HPDE6-E6E7 (cell line): ENCODE data around the gene DTNB.
"Not testable (repeated sequence)": the region's sequence is repeated elsewhere in the genome, so short reads cannot be mapped to it uniquely, and the experiment has no call there.

Source experiments
- DNase-seq: peaks from one replicate; pipeline ENCODE4 v3.0.0; 2011; ENCODE audit warnings: missing footprints; ENCODE audit errors: extremely low spot score

The DTNB gene

DNA sequence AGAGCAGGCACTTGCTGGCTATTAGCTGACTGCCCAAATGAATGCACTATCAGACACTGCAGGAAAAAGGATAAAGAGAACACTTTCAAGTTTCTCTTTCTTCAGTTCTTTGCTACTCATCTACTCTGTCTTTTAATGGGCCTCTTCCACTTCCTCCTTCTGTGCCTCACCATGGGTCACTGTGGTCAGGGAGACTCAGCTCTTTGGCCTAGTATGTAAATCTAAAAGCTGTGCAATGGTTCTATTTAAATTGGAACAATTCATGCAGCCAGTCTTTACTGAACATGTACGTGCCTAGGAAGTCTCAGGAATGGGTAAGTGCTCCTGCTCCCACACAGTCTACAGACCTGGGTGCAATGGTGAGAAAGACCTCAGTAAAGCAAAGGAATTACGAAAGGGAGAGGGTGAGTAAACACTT, 252.5 kb downstream of the DTNB start:
- no peak for DNase-seq

DNA sequence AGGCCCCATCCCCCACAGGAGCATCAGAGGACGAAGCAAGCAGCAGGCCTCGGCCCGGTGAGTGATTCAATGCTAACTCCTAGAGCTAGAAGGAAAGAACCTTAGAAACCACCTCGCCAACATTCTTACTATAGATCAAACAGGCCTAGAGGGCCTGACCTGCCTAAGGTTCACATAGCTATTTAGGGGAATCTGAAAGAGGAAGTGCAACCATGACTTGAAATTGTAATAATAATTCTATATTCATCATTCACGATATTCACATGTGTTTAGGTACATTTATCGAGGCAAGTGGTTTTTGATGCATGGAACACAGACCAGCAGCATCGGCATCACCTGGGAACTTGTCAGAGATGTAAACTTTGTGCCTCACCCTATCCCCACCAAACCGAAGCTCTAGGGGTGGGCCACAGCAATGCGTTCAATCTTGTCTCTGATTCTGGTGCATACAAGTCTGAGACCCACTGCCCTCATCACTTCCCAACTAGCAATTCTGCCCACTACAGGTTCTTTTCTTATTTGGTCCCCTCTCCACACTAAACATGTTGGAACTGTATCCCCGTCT, 253.6 kb downstream of the DTNB start:
- DNase-seq = no peak

DNA sequence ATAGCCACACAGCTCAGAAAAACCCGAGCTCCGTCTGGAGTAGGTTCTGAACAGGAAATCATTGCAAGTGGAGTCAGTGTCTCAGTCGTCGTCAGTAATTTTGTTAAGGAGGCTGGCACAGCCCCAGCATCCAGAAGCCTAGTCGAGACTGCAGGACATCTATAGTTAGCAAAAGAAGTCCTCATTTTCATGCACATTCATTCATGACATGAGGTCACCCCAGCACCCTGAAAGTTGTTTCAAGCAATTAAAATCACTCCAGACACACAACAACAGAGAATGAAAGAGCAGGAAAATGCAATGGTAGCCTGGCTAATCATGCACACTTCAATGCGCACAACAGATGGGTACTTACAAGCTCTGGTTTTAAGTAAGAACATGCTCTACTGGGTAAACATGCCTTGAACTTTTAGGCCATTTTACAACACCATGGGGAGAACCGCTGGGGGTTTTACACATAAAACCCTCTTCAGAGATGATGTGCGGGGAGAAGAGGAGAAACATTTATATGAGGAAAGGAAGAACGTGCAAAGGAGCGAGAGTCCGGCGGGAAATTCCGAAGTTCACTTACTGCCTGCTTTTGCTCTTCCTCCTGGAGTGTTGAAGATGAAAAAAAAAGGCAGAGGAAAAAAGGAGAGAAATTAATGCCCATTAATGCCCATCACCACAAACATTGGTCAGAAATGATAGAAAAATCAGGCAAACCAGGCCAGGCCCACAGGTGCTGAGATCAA, 254.3 kb downstream of the DTNB start:
- DNase-seq = no peak

DNA sequence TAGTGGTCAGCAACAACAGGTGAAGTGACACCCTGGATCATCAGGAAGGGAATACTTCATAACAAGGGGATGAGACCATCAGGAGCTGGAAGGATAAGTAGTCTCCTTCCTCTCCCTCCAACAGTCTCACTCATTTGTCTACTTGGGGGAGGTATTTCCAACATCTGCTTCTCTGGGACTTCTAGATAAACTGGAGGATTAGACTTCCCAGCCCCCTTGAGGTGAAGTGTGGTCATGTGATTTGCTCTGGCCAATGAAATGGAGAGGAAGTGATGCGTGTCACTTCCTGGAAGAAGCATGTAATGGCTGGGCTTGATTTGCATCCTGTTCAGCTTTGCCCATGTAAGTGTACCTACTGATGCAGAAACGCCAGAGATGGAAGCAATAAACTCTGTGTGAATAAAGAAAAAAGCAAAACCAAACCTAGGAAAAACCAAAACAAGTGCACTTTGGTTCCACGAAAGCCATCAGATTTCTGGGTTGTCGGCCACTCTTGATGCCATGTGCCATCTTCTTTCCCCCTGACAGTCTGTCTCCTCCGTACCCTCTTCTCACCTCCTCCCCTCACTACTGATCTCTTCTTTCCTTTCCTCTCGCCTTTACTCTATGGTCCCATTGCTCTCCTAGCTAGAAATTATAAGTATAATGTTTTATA, 255.5 kb downstream of the DTNB start:
- DNase-seq = no peak

DNA sequence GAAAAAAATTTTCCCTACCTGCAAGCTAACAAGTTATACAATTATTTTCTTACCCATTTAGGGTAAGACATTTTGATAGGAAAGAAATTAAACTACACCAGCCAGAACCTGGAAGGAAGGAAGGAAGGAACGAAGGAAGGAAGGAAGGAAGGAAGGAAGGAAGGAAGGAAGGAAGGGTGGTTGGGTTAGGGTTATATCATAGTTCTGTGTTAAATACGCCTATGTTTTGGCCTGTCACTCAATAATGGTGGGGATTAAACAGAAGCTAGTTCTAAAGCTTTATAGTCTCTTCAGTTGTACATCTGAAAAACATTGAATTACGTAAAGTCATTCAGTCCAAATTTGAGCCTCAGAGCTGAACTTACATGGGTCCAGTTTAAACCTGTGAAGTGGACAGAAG, 256.7 kb downstream of the DTNB start:
- no peak for DNase-seq

DNA sequence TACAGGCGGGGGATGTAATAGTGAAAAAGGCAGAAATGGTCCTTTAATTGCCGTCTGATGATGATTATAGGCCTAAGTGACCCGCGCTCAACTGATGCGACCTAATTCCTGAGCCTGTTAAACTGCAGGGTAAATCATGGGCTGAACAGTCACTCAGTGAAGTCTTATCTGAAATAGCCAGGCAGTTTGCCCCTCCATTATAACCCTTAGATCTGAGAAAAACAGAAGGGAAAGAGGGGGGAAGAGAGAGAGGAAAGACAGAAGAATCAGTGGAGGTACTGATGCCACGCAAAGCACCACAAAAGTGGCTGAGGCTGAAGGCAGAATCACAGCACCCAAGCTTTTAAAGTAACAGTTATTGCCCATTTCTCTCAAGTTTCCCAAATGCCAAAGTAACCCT, 258.6 kb downstream of the DTNB start:
- no peak for DNase-seq

DNA sequence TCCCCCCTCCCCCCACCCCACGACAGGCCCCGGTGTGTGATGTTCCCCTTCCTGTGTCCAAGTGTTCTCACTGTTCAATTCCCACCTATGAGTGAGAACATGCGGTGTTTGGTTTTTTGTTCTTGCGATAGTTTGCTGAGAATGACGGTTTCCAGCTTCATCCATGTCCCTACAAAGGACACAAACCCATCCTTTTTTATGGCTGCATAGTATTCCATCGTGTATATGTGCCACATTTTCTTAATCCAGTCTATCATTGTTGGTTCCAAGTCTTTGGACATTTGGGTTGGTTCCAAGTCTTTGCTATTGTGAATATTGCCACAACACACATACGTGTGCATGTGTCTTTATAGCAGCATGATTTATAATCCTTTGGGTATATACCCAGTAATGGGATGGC, 260.0 kb downstream of the DTNB start:
- DNase-seq = not testable (repeated sequence)

DNA sequence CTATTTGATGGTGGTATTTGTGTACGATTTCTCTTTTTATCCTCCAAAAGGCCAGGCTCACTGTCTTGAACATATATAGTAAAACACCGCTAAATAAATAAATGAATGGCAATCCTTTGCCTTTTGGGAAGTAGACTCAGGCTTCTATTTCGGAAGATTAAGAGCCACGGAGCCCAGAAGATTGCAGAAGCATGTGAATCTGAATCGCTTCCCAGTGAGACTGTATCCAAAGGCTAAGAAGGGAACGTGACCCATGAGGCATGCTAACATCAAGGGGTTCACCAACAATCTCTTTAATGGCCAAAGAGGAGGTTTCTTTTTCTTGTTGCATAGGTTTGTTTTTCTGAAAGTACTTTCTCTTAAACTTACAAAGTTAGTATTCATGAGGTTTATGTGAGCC, 261.6 kb downstream of the DTNB start:
- no peak for DNase-seq

DNA sequence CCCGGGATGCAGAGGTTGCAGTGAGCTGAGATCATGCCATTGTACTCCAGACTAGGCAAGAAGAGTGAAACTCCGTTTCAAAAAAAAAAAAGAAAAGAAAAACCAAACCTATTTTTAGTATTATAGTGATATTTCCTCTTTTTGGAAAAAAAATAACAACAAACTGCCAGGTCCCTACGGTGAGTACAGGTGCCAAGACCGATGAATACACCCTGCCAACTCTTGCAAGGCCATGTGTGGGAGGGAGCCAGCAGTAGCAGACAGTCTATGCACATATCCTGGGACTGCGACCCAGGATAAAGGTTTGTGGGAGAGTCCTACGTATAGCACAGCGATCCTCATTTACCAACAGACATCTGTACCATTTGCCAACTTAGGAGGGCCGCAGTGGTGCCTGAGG, 262.1 kb downstream of the DTNB start:
- no peak for DNase-seq

DNA sequence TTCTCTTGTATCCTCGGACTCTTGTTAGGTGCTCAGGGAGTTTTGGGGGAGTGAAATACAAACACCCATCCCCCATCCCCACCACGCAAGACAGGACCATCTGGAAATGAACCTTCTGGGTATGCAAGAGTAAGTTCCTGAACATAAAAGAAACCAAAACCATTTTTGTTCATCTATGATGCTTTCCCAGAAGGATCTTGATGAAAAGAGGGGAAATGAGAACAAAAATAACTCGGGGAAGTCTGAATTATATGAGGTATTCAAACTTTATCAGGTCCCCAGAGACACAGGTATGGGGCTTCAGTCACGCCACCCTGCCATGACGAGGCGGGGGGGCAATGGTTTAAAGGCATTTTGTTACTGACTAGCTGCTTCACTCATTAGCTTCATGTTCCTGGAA, 263.0 kb downstream of the DTNB start:
- no peak for DNase-seq

DNA sequence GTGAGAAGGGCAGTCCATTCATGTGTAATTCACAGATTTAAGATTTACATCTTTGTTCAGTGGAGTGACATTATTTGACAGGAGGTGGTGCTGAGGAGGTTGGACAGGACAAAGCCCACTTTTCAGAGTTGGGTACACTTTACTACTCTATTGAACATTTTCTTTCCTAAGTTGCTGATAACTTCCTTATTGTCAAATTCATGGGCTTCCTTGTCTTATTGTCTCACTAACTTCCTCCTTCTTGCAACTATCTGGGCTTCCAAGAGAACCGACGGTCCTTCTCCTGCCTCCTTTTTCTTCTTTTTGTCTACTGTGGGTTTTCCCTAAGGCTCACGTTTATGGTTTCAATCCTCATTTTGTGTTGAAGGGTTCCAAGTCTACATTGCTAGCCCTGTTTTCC, 263.9 kb downstream of the DTNB start:
- no peak for DNase-seq

DNA sequence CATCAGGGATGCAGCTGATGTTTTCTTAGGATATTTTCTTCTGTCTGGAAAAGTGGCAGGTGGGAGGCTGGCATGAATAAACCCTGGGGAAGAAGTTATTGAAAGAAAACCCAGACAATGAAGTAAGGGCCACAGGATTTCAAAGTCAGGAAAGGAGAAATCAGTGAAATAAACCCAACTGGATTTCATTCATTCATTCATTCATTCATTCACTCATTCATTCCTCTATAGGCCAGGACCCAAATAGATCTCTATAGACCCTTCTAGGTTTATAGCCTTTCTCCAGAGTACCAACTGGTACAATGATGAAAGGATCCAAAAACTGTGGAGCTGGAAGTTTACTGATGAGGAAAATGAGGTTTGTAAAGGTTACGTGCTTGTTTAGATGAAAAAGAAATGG, 264.3 kb downstream of the DTNB start:
- no peak for DNase-seq

DNA sequence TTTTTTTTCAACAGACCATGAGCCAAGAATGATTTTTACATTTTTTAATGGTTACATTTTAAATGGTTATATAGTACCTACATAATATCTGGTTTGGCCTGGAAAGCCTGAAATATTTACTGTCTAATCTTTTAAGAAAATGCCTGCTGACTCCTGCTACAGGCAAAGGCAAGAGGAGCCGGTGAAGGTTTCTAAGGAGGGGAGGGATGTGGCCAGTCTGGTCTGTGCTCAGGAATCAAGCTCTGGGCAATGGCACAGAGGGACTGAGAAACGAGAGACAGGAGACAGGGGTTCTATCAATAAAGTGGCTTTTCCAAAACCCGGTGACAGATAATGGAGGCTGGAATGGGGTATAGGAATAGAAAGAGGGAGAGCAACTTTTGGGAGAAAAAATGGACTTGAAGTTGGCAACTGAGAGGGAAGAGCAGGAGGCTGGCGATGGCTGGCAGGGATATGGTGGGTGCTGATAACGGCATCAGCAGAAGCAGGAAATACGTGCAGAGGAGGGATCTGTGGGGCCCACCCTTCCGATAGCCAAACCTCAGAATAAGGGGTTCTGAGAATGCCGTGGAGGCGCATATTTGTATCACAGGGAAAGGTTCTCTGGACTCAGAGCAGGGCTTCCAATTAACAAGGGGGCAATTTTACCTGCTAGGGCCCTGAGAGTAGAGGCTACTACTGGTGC, 267.6 kb downstream of the DTNB start:
- no peak for DNase-seq

DNA sequence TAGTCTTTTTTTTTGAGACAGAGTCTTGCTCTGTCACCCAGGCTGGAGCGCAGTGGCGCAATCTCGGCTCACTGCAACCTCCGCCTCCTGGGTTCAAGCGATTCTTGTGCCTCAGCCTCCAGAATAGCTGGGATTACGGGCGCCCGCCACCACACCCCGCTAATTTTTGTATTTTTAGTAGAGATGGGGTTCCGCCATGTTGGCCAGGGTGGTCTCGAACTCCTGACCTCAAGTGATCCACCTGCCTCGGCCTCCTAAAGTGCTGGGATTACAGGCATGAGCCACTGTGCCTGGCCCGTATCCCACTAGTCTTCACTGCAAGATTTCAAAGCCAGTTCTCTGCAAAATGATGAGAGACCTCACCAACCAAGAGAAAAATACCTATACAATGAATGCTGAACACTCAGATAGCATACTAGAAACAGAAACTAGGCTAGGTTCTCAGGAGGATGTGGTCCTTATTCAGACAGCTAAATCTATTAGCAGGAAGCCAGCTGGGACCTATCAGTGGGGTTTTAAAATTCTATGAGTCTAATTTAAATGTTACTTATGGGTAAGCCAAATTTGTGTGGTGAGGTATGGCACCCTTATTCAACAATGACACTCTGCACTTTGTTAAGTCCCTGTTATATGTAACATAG, 270.1 kb downstream of the DTNB start:
- not testable (repeated sequence) for DNase-seq

DNA sequence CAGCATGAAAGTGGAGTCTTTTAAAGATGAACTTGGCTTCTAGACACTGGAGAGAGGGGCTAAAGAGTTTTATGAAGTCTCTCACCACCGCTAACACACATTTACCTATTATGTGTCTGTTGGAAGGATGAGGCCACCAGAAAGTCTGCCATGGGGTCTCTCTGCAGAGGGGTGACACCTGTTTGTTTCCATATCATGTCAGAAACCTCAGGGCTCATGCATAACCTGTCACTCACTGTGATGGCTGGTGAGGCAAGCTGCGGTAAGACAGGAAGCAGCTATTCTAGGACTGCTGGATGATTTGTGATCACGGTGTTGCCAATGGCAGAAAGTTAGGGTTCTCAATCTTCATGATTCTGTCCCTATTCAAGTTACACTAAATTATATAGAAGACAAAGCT, 270.9 kb downstream of the DTNB start:
- DNase-seq = no peak

DNA sequence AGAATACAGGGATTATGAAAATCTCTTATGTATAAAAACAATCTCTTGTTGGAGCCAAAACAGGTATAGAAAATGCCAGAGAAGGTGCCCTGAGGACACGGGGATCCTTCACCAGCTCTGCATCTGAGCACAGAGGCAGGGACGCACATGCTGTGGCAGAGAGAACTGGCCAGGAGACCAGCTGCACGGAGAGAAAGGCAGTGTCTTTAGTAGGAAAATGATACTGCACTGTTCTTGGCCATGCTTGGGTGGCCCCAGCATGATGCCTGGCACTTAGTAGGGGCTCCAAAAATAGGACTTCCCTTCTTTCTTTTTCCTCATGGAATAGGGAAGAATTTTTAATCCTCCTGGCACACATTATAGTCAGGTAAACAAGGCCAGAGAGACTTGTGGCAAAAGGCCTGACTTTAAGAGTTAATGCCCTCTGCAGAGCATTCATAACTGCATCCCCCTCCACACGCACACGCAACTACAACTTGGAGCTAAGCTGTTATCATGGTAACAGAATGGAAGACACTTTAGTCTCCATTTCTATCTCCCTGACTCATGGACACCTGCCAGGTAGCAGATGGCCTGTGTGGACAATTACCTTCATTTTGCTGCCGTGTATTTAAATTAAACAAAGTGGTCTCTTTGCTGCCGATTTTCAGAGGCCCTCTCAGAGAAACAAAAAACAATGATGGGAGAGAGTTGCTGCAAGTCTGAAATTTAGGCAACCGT, 271.9 kb downstream of the DTNB start:
- no peak for DNase-seq

DNA sequence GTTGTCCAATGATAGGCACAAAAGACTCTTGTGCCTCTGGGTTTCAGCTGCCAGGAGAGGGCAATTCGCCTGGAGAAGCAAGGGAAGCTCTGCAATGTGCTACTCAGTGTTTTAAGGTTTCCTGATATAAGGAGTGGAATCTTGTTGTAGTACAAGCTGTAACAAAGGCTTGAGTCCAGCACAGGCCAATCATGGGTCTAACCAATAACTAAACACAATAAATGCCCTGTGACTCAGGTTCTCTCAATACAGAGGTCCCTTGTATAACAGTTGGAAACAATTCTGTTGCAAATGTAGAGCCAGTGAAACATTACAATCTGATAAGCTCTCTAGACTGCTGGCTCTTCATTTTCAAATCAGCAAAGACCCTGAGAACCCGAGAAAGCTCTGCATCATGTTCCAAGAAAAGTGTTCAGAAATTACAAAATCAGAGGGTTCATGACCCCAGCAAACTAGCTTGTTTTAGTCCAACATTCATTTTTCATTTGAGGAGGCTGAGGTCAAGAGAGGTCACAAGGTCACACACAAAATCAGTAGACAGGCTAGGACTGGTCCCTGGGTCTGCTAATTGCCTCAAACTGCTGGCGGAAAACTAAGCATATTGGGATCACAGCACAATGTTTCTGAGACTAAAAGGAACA, 272.7 kb downstream of the DTNB start:
- DNase-seq = no peak

DNA sequence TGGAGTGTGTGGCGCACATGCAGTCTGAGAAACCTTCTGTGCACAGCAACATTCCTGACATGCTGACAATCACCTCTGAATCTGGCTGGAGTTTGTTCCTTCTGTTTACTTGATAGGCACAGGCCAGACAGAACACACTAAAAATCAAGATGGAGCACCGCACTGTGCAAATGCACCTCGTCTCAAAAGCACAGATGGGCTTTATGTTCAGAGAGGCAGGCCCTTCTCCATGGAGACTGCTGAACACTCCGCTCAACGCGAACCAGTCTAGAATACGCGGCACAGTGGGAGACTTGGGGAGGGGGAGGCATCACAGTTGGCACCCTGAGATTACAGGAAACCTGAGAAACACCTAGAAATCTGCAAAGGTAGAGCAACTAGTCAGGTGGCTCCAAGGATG, 273.2 kb downstream of the DTNB start:
- no peak for DNase-seq

DNA sequence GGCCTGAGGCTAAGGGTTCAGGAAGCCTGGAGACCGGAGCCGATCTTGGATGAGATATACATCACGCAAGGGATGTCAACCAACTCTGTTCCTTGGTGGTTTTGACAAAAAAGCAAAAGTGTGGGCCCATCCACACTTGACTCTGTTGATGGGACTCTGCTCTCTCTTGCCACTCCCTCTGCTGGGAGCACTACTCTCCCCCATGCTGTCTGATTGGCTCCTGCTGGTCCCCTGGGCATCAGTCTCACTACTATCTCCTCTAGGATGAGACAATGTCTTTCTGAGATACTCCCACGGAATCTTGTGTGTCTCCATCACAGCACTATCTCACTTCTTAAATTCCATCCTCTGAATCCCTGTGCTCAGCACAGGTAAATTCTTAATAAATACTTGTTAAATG, 274.8 kb downstream of the DTNB start:
- DNase-seq = no peak

DNA sequence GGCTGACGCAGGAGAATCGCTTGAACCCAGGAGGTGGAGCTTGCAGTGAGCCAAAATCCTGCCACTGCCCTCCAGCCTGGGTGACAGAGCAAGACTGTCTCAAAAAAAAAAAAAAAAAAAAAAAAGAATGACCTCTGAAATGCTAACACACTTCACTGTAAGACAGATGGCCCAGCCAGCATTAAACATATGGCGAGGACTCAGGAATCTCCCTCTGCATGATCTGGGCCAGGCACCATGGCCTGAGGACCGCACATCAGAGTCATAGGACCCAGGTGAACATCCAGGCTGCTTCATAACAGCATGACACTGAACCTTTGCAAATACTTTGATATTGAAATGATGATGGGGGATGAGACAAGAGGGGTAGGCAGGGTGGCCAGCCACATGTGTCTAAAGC, 275.6 kb downstream of the DTNB start:
- DNase-seq = no peak

DNA sequence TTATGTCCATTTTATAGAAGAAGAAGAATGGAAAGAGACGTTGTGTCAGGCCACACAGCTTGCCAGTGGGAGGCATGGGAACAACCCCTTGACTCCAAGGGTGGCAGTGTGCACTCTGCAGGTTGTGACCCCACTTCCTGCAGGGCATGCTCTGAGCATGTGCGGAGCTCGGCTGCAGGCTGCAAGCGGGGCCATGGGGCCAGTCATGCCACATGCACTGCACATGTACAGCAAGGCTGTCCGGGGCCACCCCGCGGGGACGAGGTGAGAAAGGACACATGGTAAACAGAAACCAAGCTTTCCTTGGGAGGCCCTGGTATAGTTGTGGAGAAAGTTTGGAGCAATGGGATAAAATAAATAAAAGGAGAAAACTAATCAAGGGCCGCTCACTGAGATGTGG, 284.2 kb downstream of the DTNB start:
- DNase-seq = no peak
